ENCODE data around the gene PDRG1. TPM values are rescaled to one million over a fixed set of nuclear protein-coding genes. Genes with fewer than 3 reads are reported as not detected.

The PDRG1 gene
- total and polyA plus RNA-seq, 2 donors (not counting 3 experiments of a cell fraction or from before 2014, with no cell fraction given): 14.6 to 17.0 TPM

DNA sequence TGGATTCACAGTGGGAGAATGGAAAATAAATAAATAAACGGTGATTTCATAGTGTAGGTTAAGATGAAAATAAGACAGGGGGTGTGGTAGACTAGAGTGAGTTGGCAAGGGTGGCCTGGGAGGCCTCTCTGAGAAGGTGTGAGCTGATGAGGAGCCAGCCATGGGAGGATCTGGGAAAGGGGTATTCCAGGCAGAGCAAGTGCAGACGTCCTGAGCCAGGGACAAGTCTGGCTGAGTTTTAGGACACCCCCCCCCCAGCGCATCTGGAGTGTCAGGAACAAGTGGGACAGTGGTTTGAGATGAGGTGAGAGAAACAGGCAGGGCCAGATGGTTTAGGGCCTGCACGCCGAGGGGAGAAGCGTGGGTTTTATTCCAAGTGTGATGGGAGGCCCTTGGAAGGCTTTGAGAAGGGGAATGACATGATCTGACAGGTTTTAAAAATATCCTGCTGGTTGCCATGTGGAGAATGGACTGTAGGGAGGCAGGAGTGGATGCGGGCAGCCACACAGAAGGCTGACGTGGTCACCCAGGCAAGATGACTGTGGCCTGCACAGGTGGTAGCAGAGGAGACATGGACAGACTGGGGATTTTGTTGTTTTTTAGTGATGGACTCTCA, 37.3 kb upstream of the PDRG1 start:
- dilution Hi-C loops (cut with MboI; ENCODE audit: extremely low pct_ligation_motif_present, low sequenced_read_pairs): no loop called here
- Histone ChIP-seq H3K9me1 (replicated peaks; ENCODE audit: control insufficient read depth, extremely low read depth, insufficient read depth, low read length) (no peaks in the 10 kb centered on the region), H3K4me1 (ENCODE audit: control insufficient read depth, extremely low read depth, insufficient read depth, low read length) (peaks cover 5% of the 10 kb centered on the region), H3K9me3 (replicated peaks; ENCODE audit: control insufficient read depth, insufficient read depth, low read length) (no peaks in the 10 kb centered on the region), H3K4me2 (ENCODE audit: insufficient read depth, low read length) (no peak overlapping the region), H3K4me3 (replicated peaks in 1 of 3; ENCODE audit: insufficient read depth in 1 of 3, low read depth in 1 of 3, low read length in 3 of 3) (no peak overlapping the region), H3K79me2 (ENCODE audit: control insufficient read depth, insufficient read depth, low read length) (no peaks in the 10 kb centered on the region), H3K27ac (ENCODE audit: insufficient read depth, low read depth, low read length) (no peak overlapping the region), H3K36me3 (ENCODE audit: control insufficient read depth in 2 of 2, extremely low read depth in 1 of 2, insufficient read depth in 2 of 2, low read length in 2 of 2) (no peaks in the 10 kb centered on the region), H3K9ac (replicated peaks; ENCODE audit: extremely low read depth, insufficient read depth, low read length) (no peak overlapping the region), H2AFZ (ENCODE audit: low read depth, low read length) (no peak overlapping the region), H3K27me3 (ENCODE audit: control insufficient read depth in 2 of 2, insufficient read depth in 2 of 2, low read length in 2 of 2) (peaks cover 13 to 20% of the 10 kb centered on the region in 2 experiments), H4K20me1 (replicated peaks; ENCODE audit: control insufficient read depth, extremely low read depth, insufficient read depth, low read length) (no peaks in the 10 kb centered on the region)
- TF ChIP-seq FOS (IDR thresholded peaks at IDR 0.05; ENCODE audit: borderline replicate concordance, insufficient read depth, low read length): no peak
- no peak for TF ChIP-seq JUN (IDR thresholded peaks at IDR 0.05; ENCODE audit: borderline replicate concordance, insufficient read depth, insufficient read length, low read depth)
- TF ChIP-seq MYC (IDR thresholded peaks at IDR 0.05; ENCODE audit: low read depth, low read length): no peak
- TF ChIP-seq, protein P1, sequence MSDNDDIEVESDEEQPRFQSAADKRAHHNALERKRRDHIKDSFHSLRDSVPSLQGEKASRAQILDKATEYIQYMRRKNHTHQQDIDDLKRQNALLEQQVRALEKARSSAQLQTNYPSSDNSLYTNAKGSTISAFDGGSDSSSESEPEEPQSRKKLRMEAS (IDR thresholded peaks at IDR 0.05; ENCODE audit: insufficient read depth, insufficient read length): no peak
- TF ChIP-seq POLR2AphosphoS5 (IDR thresholded peaks at IDR 0.05; ENCODE audit: insufficient read depth, low read depth, low read length): no peak
- TF ChIP-seq GATA2 (IDR thresholded peaks at IDR 0.05; ENCODE audit: insufficient read depth, insufficient read length, low read depth, low read length): no peak
- TF ChIP-seq POLR2A (IDR thresholded peaks at IDR 0.05; ENCODE audit: low read depth, low read length): no peak
- TF ChIP-seq, protein P2, sequence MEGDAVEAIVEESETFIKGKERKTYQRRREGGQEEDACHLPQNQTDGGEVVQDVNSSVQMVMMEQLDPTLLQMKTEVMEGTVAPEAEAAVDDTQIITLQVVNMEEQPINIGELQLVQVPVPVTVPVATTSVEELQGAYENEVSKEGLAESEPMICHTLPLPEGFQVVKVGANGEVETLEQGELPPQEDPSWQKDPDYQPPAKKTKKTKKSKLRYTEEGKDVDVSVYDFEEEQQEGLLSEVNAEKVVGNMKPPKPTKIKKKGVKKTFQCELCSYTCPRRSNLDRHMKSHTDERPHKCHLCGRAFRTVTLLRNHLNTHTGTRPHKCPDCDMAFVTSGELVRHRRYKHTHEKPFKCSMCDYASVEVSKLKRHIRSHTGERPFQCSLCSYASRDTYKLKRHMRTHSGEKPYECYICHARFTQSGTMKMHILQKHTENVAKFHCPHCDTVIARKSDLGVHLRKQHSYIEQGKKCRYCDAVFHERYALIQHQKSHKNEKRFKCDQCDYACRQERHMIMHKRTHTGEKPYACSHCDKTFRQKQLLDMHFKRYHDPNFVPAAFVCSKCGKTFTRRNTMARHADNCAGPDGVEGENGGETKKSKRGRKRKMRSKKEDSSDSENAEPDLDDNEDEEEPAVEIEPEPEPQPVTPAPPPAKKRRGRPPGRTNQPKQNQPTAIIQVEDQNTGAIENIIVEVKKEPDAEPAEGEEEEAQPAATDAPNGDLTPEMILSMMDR (IDR thresholded peaks at IDR 0.05; ENCODE audit: extremely low read depth in 1 of 2, insufficient read depth in 1 of 2, low read depth in 1 of 2, low read length in 2 of 2): no peak
- no peak for TF ChIP-seq EZH2 (IDR thresholded peaks at IDR 0.05; ENCODE audit: borderline replicate concordance, low read depth, low read length, severe bottlenecking)
- DNase-seq (ENCODE audit: low read depth, low spot score) (no peak), FAIRE-seq (no peak)
- no TSS peak for BruUV-seq (replicated peaks)
- intact Hi-C loops (cut with micrococcal nuclease): no loop called here
- CTCF ChIA-PET: no interaction called here
- POLR2A ChIA-PET: no interaction called here
